Upper lobe of right lung (tissue), 1 donor: Measurements from ENCODE around the gene TRPM6. TPM values are rescaled to one million over a fixed set of nuclear protein-coding genes. Genes with fewer than 3 reads are reported as not detected.

Experiments used
- total RNA-seq: library from RNA; stranded (reverse); fragmentation: NEBNext Ultra II Directional; extraction: Animal tissue kit (Norgen Biotek cat#: 25700); gene quantifications from one replicate; pipeline ENCODE4 v1.2.1, GENCODE V29; 2021
- donor health status: DM: no; HTN: yes; CAD: no; lungs with severe emphysema.

The TRPM6 gene
- total RNA-seq, 1 donor from 2014 or later: 1.2 TPM

Other genes with a start within 250 kb of the TRPM6 start
- 2.9 TPM for gene C9orf40, start 65.0 kb upstream of the TRPM6 start, total RNA-seq
- 15.7 TPM for gene CARNMT1, start 140.4 kb upstream of the TRPM6 start, total RNA-seq
- 40.4 TPM for gene NMRK1, start 200.2 kb upstream of the TRPM6 start, total RNA-seq
- gene OSTF1, start 200.6 kb upstream of the TRPM6 start, total RNA-seq: 77.8 TPM